ENCODE results near the gene C18orf32. TPM values are rescaled to one million over a fixed set of nuclear protein-coding genes. Genes with fewer than 3 reads are reported as not detected.

Gene C18orf32
- total RNA-seq, 1 donor, result 11.7 TPM

- no peak for TF ChIP-seq CTCF (IDR thresholded peaks at IDR 0.05; ENCODE audit: insufficient read depth, low read depth, low read length)
- H3K4me3 ChIP-seq (ENCODE audit: low read depth, low read length), result no peak overlapping the region
- no peak for DNase-seq (ENCODE audit: low read depth)
Observed at GRCh38 chr18:49499046-49499637, 12.1 kb upstream of the C18orf32 start.

GRCh38 chr18:49495480-49495879, 8.4 kb upstream of the C18orf32 start:
- no peak overlapping the region for H3K4me3 ChIP-seq (ENCODE audit: low read depth, low read length)
- DNase-seq (ENCODE audit: low read depth), result no peak
- TF ChIP-seq CTCF (IDR thresholded peaks at IDR 0.05; ENCODE audit: insufficient read depth, low read depth, low read length), result no peak

- no peak for TF ChIP-seq CTCF (IDR thresholded peaks at IDR 0.05; ENCODE audit: insufficient read depth, low read depth, low read length)
- H3K4me3 ChIP-seq (ENCODE audit: low read depth, low read length), result no peak overlapping the region
- DNase-seq (ENCODE audit: low read depth), result no peak
Observed at GRCh38 chr18:49495076-49495475, 8.0 kb upstream of the C18orf32 start.

DNA sequence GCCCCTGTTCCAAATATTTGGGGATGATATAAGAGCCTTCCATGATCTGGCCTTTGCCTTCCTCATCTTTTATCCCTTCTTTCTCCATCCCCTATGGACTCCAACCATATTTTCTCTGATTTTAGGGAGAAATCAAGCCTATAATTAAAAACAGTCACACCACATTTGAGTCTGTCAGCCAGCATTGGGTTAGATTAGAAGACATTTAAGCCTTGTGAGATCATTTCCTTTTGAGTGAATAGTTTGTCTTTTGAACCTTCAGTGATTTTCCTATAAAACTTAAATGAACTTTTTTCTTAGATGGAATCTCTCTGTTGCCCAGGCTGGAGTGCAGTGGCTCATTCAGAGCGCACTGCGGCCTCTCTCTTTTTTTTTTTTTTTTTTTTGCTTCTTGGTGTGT, 7.6 kb upstream of the C18orf32 start:
- TF ChIP-seq CTCF (IDR thresholded peaks at IDR 0.05; ENCODE audit: insufficient read depth, low read depth, low read length), result no peak
- no peak overlapping the region for H3K4me3 ChIP-seq (ENCODE audit: low read depth, low read length)
- no peak for DNase-seq (ENCODE audit: low read depth)

GRCh38 chr18:49492694-49493033, 5.6 kb upstream of the C18orf32 start:
- no peak for DNase-seq (ENCODE audit: low read depth)
- no peak for TF ChIP-seq CTCF (IDR thresholded peaks at IDR 0.05; ENCODE audit: insufficient read depth, low read depth, low read length)
- H3K4me3 ChIP-seq (ENCODE audit: low read depth, low read length), result no peak overlapping the region

DNA sequence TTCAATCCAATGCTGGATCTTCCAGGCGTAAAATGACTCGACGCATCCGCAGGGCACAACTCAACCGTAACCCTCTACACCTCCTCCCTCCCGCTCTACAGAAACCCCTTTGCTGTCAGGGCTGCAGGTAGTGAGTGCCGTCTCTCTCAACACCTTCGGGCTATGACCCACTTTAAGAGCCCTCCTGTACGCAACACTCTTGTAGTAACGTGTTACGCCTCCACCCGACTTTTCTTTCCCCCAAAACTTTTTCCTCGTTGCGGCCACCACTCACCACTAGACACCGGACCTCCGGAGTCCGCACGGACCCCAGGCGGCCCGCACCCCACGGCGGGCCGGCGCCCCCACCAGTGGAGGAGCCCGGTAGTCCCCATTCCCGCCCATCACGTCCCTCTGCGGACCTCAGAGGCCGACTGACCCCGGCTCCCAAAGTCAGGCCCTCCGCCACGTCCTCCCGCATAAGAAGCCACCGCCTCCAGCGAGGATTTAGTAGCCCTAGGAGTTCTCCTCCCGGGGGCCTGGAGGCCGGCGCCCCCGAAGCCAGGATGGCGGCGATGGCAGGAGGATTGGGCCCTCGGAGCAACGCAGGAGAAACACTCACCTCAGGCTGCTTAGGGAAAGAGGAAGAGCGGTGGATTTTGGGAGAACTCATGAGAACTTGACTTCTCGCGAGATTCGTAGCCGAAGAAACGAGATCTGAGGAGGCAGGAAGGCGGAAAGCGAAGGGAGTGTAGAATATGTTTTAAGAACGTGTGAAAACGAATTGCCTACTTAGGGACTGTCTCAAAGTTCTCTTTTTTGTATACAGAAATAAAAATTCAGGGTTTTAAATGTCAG, 5.0 kb upstream of the C18orf32 start, which contains the start of gene RPL17:
Gene RPL17 (minus strand): TSS at position 609 of the 837 bp plus-strand sequence.
- TF ChIP-seq CTCF (IDR thresholded peaks at IDR 0.05; ENCODE audit: insufficient read depth, low read depth, low read length), result no peak
- peak; percentile 99 for DNase-seq (ENCODE audit: low read depth)
- H3K4me3 ChIP-seq (ENCODE audit: low read depth, low read length), result peak within 1 kb of the TSS; percentile 80
